ENCODE data around the gene FIGNL2.
"Not testable (repeated sequence)": the region's sequence is repeated elsewhere in the genome, so short reads cannot be mapped to it uniquely, and the experiment has no call there.

FIGNL2 gene

DNA sequence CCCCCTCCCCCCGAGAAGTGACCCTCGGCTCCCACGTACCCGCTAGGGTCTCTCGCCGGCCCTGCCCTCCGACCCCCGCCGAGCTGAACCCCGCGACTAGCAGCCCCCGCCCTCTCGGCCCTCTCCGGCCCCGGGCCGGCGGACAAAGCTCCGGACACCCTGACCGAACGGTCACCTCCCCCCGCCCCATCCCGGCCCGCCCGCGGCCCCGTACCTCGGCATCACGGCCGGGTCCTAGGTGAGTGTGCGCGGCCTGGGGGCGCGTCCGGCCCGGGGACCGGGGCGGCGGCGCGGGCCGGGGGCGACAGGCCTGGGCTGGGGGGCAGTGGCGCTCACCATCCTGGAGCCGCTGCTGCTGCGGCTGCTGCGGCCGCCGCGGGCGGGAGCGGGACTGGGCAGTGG is at the start of gene FIGNL2:
TSS of gene FIGNL2 (minus strand) at position 393 of the 402 bp plus-strand sequence. CDS start 26,305 bp downstream, outside the sequence.
- DNase-seq: no peak

DNA sequence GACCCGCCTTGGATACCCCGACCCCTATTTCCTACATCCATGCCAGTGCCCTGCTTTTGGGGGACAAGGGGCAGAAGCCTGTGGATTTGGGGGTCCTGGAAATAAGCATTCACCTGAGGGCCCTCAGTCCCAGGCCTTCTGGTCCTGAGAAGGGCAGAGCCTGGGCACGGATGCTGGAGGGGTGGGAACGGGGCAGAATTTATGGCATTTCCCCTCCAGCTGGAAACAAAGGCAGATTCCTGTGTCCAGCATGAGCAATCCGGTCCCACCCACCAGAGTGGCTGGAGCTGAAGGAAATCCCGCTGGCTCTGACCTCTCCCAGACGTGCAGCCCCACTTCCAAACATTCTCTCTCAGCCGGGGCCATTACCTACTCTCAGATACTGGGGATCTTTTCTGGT is 48.7 kb upstream of the FIGNL2 start:
- DNase-seq: no peak

DNA sequence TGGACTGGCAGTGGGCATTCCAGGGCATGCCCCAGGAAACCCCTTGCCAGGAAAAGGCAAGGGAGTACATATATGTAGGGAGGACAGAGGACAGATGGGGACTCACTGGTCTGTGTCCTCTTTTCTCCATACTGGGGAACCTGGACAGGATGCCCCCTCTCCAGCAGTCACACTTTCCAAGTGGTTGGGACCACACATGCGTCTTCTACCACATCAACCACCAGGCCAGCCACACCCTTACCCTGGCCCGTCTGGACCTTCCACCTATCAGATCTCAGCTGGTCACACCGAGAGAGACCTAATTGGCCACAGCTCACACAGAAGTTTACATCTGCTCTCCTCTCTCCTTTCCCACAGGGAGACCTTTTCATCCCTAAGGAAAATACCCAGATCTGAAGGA is 47.7 kb upstream of the FIGNL2 start:
- DNase-seq: no peak

GRCh38 chr12:51895378-51896135 is 47.0 kb upstream of the FIGNL2 start:
- DNase-seq: no peak

- DNase-seq: no peak
These were observed 45.3 kb upstream of the FIGNL2 start for GRCh38 chr12:51893786-51894185.

DNA sequence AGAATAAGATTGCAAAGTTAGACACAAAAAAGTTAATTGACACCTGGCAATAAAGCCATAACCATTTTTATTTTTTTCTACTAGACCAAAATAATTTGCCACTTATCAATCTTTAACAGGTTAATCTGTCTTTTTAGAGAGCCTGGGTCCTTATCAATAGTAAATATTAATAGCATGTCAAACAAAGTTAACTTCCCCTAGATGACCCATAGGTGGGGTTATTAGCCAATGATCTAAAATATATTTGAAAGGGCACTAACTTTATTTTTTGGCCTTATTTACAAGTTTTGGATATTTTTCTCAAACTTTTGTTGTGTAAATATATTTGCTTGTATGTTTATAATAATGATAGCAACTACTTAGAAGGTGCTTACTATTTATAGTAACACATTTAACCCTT is 43.3 kb upstream of the FIGNL2 start:
- DNase-seq: no peak

- no peak for DNase-seq
These were observed 42.1 kb upstream of the FIGNL2 start for GRCh38 chr12:51890511-51891171.

DNA sequence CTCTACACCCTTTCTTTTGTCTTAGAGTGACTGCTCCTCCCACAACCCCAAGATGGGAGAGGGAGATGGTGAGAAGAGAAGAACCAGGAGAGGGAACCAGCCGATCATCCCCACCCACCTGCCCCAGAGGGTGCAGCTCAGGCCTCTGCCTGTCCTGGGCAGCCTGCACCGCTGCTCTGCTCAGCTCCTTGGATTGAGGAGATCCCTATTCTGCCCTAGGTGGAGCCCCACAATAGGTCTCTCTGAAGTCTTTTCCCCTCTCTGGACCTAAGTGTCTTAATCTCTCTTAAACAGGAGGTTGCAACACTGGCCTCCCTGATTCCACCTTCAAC is 41.6 kb upstream of the FIGNL2 start:
- no peak for DNase-seq

GRCh38 chr12:51889216-51890132 is 41.0 kb upstream of the FIGNL2 start:
- DNase-seq: no peak

GRCh38 chr12:51888316-51889215 is 40.0 kb upstream of the FIGNL2 start:
- DNase-seq: no peak

DNA sequence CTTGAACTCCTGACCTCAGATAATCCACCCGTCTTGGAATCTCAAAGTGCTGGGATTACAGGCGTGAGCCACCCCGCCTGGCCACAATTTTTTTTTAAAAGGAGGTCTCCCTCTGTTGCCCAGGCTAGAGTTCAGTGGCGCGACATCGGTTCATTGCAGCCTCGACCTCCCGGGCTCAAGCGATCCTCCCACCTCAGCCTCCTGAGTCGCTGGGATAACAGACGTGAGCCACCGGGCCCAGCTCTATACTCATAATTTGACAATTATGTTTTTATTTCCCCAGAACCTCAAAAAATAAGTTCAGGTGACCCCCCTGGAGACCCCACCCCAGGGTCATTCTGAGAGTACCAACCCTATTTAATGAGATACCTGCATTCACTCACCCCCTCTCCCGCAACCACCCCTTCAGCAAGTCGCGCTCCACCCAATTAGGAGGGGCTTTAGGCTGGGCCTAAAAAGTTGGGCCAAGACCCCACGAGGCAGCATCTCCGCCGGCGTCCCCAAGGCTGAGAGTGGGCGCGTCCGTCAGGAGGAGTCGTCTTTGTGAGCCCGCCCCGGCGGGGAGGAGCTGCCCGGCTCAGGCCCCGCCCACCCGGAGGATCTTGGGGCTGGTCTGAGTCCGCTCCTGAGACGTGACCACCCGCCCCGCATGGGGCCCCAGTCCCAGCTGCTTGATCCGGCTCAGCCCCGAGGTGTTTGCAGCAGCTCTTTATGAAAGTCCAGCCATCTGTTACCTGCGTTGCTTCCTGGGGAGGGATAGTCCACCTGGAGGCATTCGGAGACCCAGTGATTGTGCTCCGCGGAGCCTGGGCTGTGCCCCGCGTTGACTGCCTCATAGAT is 39.2 kb upstream of the FIGNL2 start, which contains the start of gene ANKRD33:
TSS of gene ANKRD33 (plus strand) at position 628 of the 840 bp plus-strand sequence. CDS start at position 712, 84 bp downstream.
- DNase-seq: no peak

DNA sequence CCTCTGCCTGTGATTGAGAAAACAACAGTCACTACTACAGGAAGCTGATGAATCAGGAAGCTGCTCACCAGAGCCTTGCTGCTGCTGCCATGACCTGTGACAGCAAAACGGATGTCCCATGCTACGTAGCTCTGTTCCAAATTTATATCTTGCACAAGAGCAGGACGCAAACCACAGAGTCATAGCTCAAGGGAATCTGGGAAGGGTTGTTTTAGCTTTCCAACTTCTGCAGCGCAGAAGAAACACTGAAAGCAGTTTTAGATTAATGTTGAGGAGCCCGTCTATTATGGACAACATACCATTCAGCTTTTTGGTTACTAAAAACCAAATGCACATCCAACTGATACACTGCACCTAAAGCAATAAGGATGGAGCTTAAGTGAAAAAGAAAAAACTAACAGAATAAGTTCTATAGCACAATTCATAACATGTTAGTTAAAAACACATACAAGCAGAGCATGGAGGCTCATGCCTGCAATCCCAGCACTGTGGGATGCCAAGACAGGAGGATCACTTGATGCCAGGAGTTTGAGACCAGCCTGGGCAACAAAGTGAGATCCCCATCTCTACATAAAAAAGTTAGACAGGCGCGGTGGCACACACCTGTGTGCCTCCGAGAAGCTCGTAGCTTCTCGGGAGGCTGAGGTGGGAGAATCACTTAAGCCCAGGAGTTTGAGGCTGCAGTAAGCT is 37.6 kb upstream of the FIGNL2 start:
- no peak for DNase-seq

GRCh38 chr12:51885294-51886020 is 36.9 kb upstream of the FIGNL2 start:
- not testable (repeated sequence) for DNase-seq

GRCh38 chr12:51884676-51885229 is 36.2 kb upstream of the FIGNL2 start:
- DNase-seq: no peak

GRCh38 chr12:51883998-51884675 is 35.6 kb upstream of the FIGNL2 start:
- DNase-seq: no peak

DNA sequence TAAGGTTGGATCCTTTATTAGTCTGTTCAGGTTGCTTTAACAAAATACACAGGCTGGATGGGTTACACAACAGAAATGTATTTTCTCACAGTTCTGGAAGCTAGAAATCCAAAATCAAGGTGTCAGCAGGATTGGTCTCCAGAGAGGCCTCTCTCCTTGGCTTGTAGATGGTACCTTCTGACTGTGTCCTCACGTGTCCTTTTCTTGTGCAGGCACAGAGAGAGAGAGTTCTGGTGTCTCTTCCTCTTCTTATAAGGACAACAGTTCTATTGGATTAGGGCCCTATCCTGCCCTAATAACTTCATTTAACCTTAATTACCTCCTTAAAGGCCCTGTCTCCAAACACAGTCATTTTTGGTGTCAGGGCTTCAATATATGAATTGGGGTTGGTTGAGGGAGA is 34.8 kb upstream of the FIGNL2 start:
- no peak for DNase-seq

GRCh38 chr12:51879102-51879501 is 30.6 kb upstream of the FIGNL2 start:
- DNase-seq: no peak

GRCh38 chr12:51874486-51874885 is 26.0 kb upstream of the FIGNL2 start:
- DNase-seq: no peak

DNA sequence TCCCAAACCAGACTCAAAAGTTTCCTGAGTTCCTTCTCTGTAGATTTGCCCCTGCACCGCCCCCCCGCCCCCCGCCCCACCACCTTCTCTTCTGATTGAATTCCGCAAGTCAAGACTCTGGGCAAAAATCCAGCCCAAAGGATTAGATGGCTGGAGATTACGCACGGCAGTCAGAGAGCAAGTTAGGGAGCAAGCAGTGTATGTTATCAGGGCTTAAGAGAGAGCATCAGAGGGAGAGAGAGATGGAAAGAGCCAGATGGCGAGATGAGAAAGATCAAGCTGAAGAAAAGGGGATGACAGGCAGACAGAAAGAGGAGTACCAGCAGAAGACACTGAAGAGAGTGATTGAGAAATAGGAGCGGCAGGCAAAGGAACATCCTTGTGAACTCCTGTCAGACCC is 25.5 kb upstream of the FIGNL2 start:
- no peak for DNase-seq

Data from NCI-H187 treated with DMSO at 0.1 percent for 48 hours (cell line).